Measurements from ENCODE around the gene DNAH12. TPM values are rescaled to one million over a fixed set of nuclear protein-coding genes. Genes with fewer than 3 reads are reported as not detected.
A peak's percentile ranks its signal among the peaks of the same experiment; 100 is the strongest.

The DNAH12 gene
- total RNA-seq, 1 donor from 2014 or later = 0.60 TPM

DNA sequence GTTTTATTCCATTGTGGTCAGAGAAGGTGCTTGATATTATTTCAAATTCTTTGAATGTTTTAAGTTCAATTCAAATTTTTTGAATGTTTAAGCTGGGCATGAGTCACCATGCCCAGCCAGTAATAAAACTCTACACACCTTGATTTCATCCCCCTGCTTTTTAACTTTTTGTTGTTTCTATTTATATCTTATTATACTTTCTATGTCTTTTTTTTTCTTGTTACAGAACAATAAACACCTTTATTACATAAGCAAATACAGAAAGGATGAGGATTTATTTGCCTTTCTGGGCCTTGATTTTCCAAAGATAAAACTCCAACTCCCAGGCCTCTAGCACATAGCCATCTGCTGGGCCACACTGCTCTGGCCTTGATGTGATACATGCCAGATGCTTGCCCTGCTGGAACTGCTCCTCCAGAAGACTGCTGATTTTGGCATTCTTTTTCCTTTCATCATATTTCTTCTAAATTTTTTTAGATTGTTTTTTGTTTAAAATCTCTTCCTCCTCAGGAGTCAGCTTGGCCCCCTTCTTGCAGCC, 14.0 kb downstream of the DNAH12 start:
- no peaks in the 10 kb centered on the region for H3K4me1 Mint-ChIP-seq

DNA sequence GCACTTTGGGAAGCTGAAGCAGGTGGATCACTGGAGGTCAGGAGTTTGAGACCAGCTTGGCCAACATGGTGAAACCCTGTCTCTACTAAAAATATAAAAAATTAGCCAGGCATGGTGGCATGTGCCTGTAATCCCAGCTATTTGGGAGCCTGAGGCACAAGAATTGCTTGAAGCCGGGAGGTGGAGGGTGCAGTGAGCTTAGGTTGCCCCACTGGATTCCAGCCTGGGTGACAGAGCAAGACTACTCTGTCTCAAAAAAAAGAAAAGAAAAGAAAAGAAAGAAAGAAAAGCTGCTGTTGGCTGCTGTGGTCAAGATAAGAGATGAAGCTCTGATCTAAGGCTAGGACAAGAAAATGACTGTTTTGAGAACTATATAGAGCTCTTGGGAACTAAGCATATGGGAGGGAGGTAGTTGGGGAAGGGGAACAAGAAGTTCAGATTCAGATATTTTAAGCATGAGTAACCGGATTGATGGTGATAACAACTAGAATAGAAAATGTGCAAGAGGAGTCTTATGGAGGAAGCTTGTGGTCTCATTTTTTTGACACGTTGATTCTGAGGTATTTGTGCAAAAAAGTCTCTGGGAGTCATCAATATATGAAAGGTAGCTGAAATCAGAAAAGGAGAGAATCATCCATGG, 25.7 kb downstream of the DNAH12 start:
- Mint-ChIP-seq H3K27ac (peak overlapping the region; percentile 18), H3K36me3 (no peaks in the 10 kb centered on the region), H3K27me3 (ENCODE audit: low read depth) (no peaks in the 10 kb centered on the region), H3K4me3 (no peak overlapping the region), H3K4me1 (peaks cover 6% of the 10 kb centered on the region), H3K9me3 (no peaks in the 10 kb centered on the region)
- TF ChIP-seq, protein P1, sequence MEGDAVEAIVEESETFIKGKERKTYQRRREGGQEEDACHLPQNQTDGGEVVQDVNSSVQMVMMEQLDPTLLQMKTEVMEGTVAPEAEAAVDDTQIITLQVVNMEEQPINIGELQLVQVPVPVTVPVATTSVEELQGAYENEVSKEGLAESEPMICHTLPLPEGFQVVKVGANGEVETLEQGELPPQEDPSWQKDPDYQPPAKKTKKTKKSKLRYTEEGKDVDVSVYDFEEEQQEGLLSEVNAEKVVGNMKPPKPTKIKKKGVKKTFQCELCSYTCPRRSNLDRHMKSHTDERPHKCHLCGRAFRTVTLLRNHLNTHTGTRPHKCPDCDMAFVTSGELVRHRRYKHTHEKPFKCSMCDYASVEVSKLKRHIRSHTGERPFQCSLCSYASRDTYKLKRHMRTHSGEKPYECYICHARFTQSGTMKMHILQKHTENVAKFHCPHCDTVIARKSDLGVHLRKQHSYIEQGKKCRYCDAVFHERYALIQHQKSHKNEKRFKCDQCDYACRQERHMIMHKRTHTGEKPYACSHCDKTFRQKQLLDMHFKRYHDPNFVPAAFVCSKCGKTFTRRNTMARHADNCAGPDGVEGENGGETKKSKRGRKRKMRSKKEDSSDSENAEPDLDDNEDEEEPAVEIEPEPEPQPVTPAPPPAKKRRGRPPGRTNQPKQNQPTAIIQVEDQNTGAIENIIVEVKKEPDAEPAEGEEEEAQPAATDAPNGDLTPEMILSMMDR (IDR thresholded peaks at IDR 0.05; ENCODE audit: unreplicated experiment) = no peak
- no peak for DNase-seq (ENCODE audit: low spot score in 2 of 2, unreplicated experiment in 2 of 2)

More for the DNA sequence above, 14.0 kb downstream of the DNAH12 start:
- H3K36me3 Mint-ChIP-seq = no peaks in the 10 kb centered on the region
- peaks cover 19% of the 10 kb centered on the region for H3K9me3 Mint-ChIP-seq
- no peak overlapping the region for H3K27ac Mint-ChIP-seq
- H3K4me3 Mint-ChIP-seq = no peak overlapping the region
- no peaks in the 10 kb centered on the region for H3K27me3 Mint-ChIP-seq (ENCODE audit: low read depth)
- DNase-seq (ENCODE audit: low spot score in 2 of 2, unreplicated experiment in 2 of 2) = no peak
- TF ChIP-seq, protein P1 (IDR thresholded peaks at IDR 0.05; ENCODE audit: unreplicated experiment) = no peak

DNA sequence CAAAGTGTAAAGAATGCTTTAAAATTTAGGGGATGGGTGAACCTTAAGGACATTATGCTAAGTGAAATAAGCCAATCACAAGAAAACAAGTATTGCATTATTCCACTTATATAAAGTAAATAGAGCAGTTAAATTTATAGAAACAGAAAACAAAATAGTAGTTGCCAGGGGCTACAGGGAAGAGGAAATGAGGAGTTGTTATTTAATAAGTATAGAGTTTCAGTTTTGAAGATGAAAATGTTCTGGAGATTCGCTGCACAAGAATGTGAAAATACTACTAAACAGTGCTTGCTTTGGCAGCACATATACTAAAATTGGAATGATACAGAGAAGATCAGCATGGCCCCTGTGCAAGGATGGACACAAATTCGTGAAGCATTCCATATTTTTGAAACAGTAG, 32.0 kb downstream of the DNAH12 start:
- H3K27ac Mint-ChIP-seq = no peak overlapping the region
- TF ChIP-seq, protein P1 (IDR thresholded peaks at IDR 0.05; ENCODE audit: unreplicated experiment) = no peak

DNA sequence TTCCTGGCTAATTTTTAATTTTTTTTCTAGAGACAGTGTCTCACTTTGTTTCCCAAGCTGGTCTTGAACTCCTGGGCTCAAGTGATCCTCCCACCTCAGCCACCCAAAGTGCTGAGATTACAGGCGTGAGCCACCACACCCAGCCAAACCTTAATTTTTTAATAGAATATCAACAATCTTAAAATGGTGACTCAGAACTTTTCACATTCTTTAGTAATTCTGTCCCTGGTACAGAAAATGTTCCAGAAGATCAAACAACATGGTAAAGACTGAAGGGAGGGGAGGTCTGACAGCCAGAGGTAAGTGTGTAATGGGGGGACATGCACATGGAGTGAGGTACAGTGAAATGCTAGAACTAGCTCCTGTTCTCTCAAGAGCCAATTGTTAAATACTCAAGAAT, 38.2 kb downstream of the DNAH12 start:
- no peaks in the 10 kb centered on the region for H3K36me3 Mint-ChIP-seq
- H3K27ac Mint-ChIP-seq = no peak overlapping the region
- DNase-seq (ENCODE audit: low spot score in 2 of 2, unreplicated experiment in 2 of 2) = no peak
- H3K27me3 Mint-ChIP-seq (ENCODE audit: low read depth) = no peaks in the 10 kb centered on the region
- H3K4me1 Mint-ChIP-seq = no peaks in the 10 kb centered on the region
- no peaks in the 10 kb centered on the region for H3K9me3 Mint-ChIP-seq
- TF ChIP-seq, protein P1 (IDR thresholded peaks at IDR 0.05; ENCODE audit: unreplicated experiment) = no peak
- no peak overlapping the region for H3K4me3 Mint-ChIP-seq

More for the DNA sequence above, 32.0 kb downstream of the DNAH12 start:
- no peak for DNase-seq (ENCODE audit: low spot score in 2 of 2, unreplicated experiment in 2 of 2)
- H3K27me3 Mint-ChIP-seq (ENCODE audit: low read depth) = no peaks in the 10 kb centered on the region
- no peak overlapping the region for H3K4me3 Mint-ChIP-seq
- H3K36me3 Mint-ChIP-seq = no peaks in the 10 kb centered on the region
- no peaks in the 10 kb centered on the region for H3K9me3 Mint-ChIP-seq
- H3K4me1 Mint-ChIP-seq = no peaks in the 10 kb centered on the region

DNA sequence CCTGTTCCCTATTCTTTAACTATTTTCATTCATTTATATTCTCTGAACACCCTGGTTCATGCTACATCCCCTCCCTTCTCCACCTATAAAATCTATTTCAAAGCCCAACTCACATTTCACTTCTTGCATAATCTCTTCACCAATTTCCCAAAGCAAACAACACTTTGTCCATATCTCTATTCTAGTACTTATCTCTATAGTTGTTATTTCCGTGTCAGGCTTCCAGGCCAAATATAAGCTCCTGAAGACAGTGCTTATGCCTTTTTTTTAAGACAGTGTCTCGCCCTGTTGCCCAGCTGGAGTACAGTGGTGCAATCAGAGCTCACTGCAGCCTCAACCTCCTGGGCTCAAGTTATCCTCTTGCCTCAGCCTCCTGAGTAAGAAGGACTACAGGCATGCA, 43.6 kb downstream of the DNAH12 start:
- no peaks in the 10 kb centered on the region for H3K27me3 Mint-ChIP-seq (ENCODE audit: low read depth)
- H3K4me3 Mint-ChIP-seq = no peak overlapping the region
- TF ChIP-seq, protein P1 (IDR thresholded peaks at IDR 0.05; ENCODE audit: unreplicated experiment) = no peak
- no peak overlapping the region for H3K27ac Mint-ChIP-seq
- H3K36me3 Mint-ChIP-seq = no peaks in the 10 kb centered on the region
- H3K4me1 Mint-ChIP-seq = no peaks in the 10 kb centered on the region
- H3K9me3 Mint-ChIP-seq = no peaks in the 10 kb centered on the region
- no peak for DNase-seq (ENCODE audit: low spot score in 2 of 2, unreplicated experiment in 2 of 2)
